GM21528 (cell line): ENCODE data around the gene BTBD1.
"Not testable (repeated sequence)": the region's sequence is repeated elsewhere in the genome, so short reads cannot be mapped to it uniquely, and the experiment has no call there.

Experiments
- ATAC-seq: cut with Tn5 transposase; IDR thresholded peaks from one replicate; pipeline ENCODE4 v1.9.1; 2021; ENCODE audit warnings: mild to moderate bottlenecking, moderate library complexity; ENCODE audit not compliant: unreplicated experiment, low FRiP score

The BTBD1 gene

GRCh38 chr15:83062768-83063180, 4.3 kb downstream of the BTBD1 start:
- no peak for ATAC-seq

- no peak for ATAC-seq
Measured at GRCh38 chr15:83061680-83062079, 5.4 kb downstream of the BTBD1 start.

GRCh38 chr15:83057696-83058376, 9.2 kb downstream of the BTBD1 start:
- no peak for ATAC-seq

- ATAC-seq, result no peak
Measured at GRCh38 chr15:83057002-83057401, 10.1 kb downstream of the BTBD1 start.

- ATAC-seq, result no peak
Measured at GRCh38 chr15:83053151-83053550, 13.9 kb downstream of the BTBD1 start.

- ATAC-seq, result no peak
Measured at GRCh38 chr15:83046558-83047127, 20.4 kb downstream of the BTBD1 start.

- no peak for ATAC-seq
Measured at GRCh38 chr15:83044156-83044555, 22.9 kb downstream of the BTBD1 start.

- ATAC-seq, result no peak
Measured at GRCh38 chr15:83039206-83039605, 27.8 kb downstream of the BTBD1 start.

- no peak for ATAC-seq
Measured at GRCh38 chr15:83036253-83036652, 30.8 kb downstream of the BTBD1 start.

GRCh38 chr15:83031234-83031633, 35.8 kb downstream of the BTBD1 start:
- not testable (repeated sequence) for ATAC-seq

GRCh38 chr15:83030021-83030420, 37.0 kb downstream of the BTBD1 start:
- no peak for ATAC-seq

GRCh38 chr15:83018436-83018835, 48.6 kb downstream of the BTBD1 start:
- ATAC-seq, result no peak

- ATAC-seq, result no peak
Measured at GRCh38 chr15:83016906-83017305, 50.1 kb downstream of the BTBD1 start.

- no peak for ATAC-seq
Measured at GRCh38 chr15:83015361-83015760, 51.7 kb downstream of the BTBD1 start.

- no peak for ATAC-seq
Measured at GRCh38 chr15:83014205-83014653, 52.8 kb downstream of the BTBD1 start.

GRCh38 chr15:83012636-83013035, 54.4 kb downstream of the BTBD1 start:
- no peak for ATAC-seq

GRCh38 chr15:83012076-83012426, 55.0 kb downstream of the BTBD1 start:
- no peak for ATAC-seq

- peak; percentile 86 for ATAC-seq
Measured at GRCh38 chr15:83011271-83012075, 55.6 kb downstream of the BTBD1 start, which contains the start of gene C15orf40. C15orf40 (minus strand) TSS chr15:83011639; CDS start chr15:83011607, 32 bp downstream.

- peak; percentile 71 for ATAC-seq
Measured at GRCh38 chr15:83010709-83011270, 56.3 kb downstream of the BTBD1 start.

- not testable (repeated sequence) for ATAC-seq
Measured at GRCh38 chr15:83000672-83001031, 66.4 kb downstream of the BTBD1 start.
